HG03064 (cell line): ENCODE results near the gene UNC79.

Source experiments
- ATAC-seq: cut with Tn5 transposase; IDR thresholded peaks from one replicate; pipeline ENCODE4 v1.9.1; 2021; ENCODE audit warnings: low read depth; ENCODE audit not compliant: unreplicated experiment

The UNC79 gene

DNA sequence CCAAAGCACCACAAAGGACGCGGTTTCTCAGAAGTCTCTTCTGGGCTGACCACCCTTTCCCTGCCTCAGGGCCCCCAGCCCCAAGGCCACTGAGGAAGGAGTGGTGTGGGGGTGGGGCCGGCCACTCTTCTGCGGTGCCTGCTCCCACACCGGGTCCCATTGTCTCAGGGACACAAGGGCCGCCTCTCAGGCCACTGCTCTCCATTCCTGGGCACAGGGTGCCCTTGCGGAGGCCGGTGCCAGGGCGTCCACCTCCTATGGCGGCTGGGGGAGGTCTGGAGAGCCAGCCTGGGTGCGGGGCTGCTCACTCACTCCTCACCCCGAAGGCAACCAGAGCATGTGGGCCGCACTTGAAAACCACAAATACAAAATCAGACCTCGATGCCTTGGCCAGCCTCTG is 313.4 kb downstream of the UNC79 start:
- no peak for ATAC-seq

GRCh38 chr14:93744876-93745275 is 314.1 kb downstream of the UNC79 start:
- ATAC-seq, result no peak

- ATAC-seq, result no peak
Measured at GRCh38 chr14:93745603-93746273, 315.0 kb downstream of the UNC79 start.

DNA sequence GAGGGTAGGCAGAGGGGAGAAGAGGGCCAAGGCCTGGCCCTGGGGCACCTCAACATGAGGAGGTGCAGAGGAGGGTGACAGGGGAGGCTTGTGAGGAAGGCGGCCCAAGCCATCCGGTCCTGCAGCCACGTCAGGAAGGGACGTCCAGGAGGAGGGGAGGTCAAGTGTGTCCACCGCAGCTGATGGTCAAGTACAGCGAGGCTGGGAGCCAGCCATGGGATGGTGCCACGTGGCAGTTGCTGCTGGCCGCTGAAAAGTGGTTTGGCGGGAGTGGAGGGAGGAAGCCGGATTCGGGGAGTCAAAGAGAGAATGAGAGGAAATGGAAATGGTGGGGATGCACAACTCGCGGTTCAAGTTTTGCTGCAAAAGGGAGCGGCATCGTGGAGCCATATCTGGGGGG is 316.4 kb downstream of the UNC79 start:
- ATAC-seq, result no peak

DNA sequence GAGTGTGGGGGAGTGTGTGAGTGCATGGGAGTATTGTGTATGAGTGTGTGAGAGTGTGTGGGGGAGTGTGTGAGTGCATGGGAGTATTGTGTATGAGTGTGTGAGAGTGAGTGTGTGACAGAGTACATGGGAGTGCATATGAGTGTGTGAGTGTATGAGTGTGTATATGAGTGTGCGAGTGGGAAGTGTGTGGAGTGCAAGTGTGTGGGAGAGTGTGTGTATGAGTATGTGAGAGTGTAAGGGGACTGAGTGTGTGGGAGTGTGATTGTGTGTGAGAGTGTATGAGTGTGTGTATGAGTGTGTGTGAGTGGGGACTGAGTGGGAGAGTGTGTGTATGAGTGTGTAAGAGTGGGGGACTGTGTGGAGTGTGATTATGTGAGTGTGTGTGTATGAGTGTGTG is 316.8 kb downstream of the UNC79 start:
- ATAC-seq, result no peak

DNA sequence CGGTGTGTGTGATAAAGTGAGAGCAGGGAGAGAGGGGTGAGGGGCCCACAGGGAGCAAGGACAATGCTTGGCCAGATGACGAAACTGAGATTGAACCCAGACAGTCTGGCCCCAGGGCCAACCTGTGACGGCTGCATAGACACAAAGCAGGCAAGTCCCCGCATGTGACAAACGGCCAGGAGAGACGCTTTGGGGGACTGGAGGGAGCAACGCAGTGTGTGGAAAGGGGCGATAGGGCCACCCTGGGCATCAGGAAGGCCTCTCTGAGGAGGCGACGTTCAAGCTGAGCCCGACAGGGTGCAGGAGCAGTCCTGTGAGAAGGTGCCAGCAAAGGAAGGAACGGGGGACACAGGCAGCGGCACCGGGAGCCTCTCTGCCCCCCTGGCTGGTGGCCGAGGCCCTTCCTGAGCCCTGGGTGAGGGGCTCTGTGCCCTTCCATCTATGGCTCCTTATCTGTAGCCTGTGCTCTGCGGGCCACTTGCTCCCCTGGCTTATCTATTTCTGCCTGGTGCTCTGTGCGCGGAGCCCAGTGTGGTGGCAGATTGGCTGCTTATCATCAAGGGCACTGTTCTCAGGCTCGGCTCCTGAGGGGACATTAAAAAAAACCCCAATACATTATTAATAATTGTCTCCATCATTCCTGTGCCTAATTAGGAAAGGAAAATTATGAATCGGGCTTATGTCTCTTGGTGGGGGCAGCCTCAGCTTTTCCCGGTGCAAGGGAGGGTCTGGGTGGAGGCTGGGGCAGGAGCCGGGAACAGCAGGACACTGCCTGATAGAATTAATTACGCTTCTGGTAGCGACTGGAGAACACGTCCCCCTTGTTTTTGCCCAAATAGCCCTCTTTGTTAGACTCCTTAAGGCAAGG is 317.7 kb downstream of the UNC79 start:
- no peak for ATAC-seq

- ATAC-seq, result no peak
Measured at GRCh38 chr14:93749076-93749420, 318.3 kb downstream of the UNC79 start.

- no peak for ATAC-seq
Measured at GRCh38 chr14:93751946-93752655, 321.4 kb downstream of the UNC79 start.

GRCh38 chr14:93752980-93753561 is 322.3 kb downstream of the UNC79 start:
- ATAC-seq, result no peak

- no peak for ATAC-seq
Measured at GRCh38 chr14:93753647-93754046, 322.9 kb downstream of the UNC79 start.

GRCh38 chr14:93757206-93757605 is 326.5 kb downstream of the UNC79 start:
- no peak for ATAC-seq
